ENCODE results near the gene LHX4.
"Not testable (repeated sequence)": the region's sequence is repeated elsewhere in the genome, so short reads cannot be mapped to it uniquely, and the experiment has no call there.

DNA sequence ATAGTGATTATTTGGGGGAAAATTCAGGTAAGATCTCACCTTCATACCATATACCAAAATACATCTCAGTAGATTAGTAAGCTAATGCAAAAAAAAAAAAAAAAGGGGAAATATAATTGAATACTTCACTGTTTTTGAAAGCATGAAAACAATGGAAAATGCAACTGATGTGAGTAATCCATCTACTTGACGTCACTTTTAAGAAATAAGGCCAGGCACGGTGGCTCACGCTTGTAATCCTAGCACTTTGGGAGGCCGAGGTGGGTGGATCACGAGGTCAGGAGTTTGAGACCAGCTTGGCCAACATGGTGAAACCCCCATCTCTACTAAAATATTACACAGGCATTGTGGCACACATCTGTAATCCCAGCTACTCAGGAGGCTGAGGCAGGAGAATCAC is 27.5 kb upstream of the LHX4 start:
- TF ChIP-seq CTCF (IDR thresholded peaks at IDR 0.05; ENCODE audit: insufficient read depth, low read depth, low read length); EZH2 (IDR thresholded peaks at IDR 0.05; ENCODE audit: insufficient read depth, low read length): not testable (repeated sequence)

All from astrocyte (in vitro differentiated cells and primary cell).